SK-N-SH (cell line): ENCODE measurements around the gene CST2.

Experiments
- CHD2 ChIP-seq: fragments of 150-350 bp; IDR thresholded peaks from 2 replicates; pipeline ENCODE4 v1.6.1; 2018; ENCODE audit warnings: low read length; ENCODE audit not compliant: partially characterized antibody
- CTCF ChIP-seq: fragments of 200-600 bp; sonication (generic); IDR thresholded peaks from 2 replicates; pipeline ENCODE4 v1.6.1; 2017; ENCODE audit warnings: antibody characterized with exemption, mild to moderate bottlenecking, moderate library complexity
- EZH2phosphoT487 ChIP-seq: fragments of 200-600 bp; sonication (generic); IDR thresholded peaks from 2 replicates; pipeline ENCODE4 v1.6.1; 2017; ENCODE audit warnings: low read depth, mixed run types, mild to moderate bottlenecking, antibody characterized with exemption, moderate library complexity, borderline replicate concordance
- NFIC ChIP-seq: IDR thresholded peaks from 2 replicates; pipeline ENCODE4 v1.4.0; 2012; ENCODE audit warnings: borderline replicate concordance
- PBX3 ChIP-seq: IDR thresholded peaks from 2 replicates; pipeline ENCODE4; 2012
- POLR2AphosphoS5 ChIP-seq: IDR thresholded peaks from 2 replicates; pipeline ENCODE4 v1.6.1; 2012; ENCODE audit warnings: low read depth, low read length
- TCF12 ChIP-seq: IDR thresholded peaks from 2 replicates; pipeline ENCODE4 v1.4.0; 2012
- TF ChIP-seq, protein P1 (sequence below): IDR thresholded peaks from 2 replicates; pipeline ENCODE4 v1.4.0; 2012; ENCODE audit warnings: low read depth, borderline replicate concordance
- TF ChIP-seq, protein P2 (sequence below): IDR thresholded peaks from 2 replicates; pipeline ENCODE4 v1.4.0; 2012; ENCODE audit warnings: low read depth, borderline replicate concordance
- TF ChIP-seq, protein P3 (sequence below): fragments of 150-350 bp; IDR thresholded peaks from 2 replicates; pipeline ENCODE4 v1.6.1; 2017; ENCODE audit warnings: antibody characterized with exemption, low read length, low read depth, borderline replicate concordance

DNA sequence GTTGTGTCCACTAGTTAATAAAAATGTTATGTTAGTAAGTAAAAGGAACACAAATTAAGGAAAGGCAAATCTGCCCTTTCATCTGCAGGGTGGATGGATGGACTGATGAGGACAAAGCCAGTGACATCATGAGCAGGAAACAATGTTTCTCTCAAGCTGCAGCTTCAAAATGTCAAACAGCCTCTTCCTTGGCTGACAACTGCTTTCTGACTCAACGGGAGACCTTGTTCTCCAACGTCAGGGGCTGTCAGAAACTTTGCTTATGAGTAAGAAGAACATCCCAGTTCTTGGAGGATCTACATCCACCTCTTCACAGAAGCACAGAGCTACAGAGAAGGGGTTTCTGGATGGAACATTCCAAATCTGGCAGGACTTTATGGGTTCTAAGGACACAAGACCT, 6.0 kb downstream of the CST2 start:
- no peak for TF ChIP-seq POLR2AphosphoS5
- TF ChIP-seq PBX3, result no peak
- no peak for TF ChIP-seq CTCF
- no peak for TF ChIP-seq NFIC
- no peak for TF ChIP-seq EZH2phosphoT487
- TF ChIP-seq TCF12, result no peak
- TF ChIP-seq CHD2, result no peak
- TF ChIP-seq, protein P1, sequence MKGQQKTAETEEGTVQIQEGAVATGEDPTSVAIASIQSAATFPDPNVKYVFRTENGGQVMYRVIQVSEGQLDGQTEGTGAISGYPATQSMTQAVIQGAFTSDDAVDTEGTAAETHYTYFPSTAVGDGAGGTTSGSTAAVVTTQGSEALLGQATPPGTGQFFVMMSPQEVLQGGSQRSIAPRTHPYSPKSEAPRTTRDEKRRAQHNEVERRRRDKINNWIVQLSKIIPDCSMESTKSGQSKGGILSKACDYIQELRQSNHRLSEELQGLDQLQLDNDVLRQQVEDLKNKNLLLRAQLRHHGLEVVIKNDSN, result no peak
- TF ChIP-seq, protein P2, sequence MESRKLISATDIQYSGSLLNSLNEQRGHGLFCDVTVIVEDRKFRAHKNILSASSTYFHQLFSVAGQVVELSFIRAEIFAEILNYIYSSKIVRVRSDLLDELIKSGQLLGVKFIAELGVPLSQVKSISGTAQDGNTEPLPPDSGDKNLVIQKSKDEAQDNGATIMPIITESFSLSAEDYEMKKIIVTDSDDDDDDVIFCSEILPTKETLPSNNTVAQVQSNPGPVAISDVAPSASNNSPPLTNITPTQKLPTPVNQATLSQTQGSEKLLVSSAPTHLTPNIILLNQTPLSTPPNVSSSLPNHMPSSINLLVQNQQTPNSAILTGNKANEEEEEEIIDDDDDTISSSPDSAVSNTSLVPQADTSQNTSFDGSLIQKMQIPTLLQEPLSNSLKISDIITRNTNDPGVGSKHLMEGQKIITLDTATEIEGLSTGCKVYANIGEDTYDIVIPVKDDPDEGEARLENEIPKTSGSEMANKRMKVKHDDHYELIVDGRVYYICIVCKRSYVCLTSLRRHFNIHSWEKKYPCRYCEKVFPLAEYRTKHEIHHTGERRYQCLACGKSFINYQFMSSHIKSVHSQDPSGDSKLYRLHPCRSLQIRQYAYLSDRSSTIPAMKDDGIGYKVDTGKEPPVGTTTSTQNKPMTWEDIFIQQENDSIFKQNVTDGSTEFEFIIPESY, result no peak
- TF ChIP-seq, protein P3, sequence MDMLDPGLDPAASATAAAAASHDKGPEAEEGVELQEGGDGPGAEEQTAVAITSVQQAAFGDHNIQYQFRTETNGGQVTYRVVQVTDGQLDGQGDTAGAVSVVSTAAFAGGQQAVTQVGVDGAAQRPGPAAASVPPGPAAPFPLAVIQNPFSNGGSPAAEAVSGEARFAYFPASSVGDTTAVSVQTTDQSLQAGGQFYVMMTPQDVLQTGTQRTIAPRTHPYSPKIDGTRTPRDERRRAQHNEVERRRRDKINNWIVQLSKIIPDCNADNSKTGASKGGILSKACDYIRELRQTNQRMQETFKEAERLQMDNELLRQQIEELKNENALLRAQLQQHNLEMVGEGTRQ, result no peak
